Loucy (cell line): Measurements from ENCODE around the gene COPE.

Experiments used
- CTCF ChIP-seq: fragments of 200-600 bp; sonication (generic); conservative IDR thresholded peaks from 2 replicates; pipeline ENCODE4 v1.5.1; 2014; ENCODE audit warnings: mild to moderate bottlenecking, antibody characterized with exemption, low read length
- EZH2phosphoT487 ChIP-seq: fragments of 200-600 bp; IDR thresholded peaks from 2 replicates; pipeline ENCODE4 v1.6.1; 2018; ENCODE audit warnings: antibody characterized with exemption, mild to moderate bottlenecking, moderate library complexity, borderline replicate concordance

DNA sequence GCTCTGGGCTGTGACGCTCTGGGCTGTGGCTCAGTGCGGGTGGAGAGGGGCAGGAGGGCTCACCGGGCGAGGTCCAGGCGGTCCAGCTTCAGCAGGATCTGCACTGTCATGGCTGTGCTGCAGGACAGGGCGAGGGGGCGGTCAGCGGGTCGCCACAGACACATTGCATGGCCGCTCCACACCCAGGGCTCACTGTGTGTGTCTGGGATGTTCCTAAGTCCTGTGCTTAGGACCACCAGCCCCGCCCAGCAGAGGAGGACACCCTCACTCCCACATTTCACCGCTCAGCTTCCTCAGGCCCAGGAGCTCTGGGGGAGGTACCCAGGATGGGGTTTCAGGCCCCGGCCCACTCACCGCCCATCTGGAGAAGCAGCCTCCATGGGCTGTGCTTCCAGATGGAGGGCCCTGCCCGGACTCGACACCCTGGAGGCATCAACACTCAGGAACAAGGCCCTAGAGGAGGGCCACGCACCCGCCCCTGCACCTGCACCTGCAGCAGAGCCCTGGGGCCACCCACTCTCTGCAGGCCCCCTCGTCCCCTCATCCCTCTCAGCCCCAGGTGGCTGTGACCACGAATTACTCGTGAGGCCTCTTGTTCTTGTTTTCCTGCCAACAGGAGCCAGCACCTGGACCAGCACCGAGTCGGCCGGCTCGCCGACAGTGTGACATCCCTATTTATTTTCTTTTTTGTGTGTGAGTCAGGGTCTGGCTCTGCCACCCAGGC is 13.5 kb downstream of the COPE start:
- TF ChIP-seq CTCF (no peak), EZH2phosphoT487 (no peak)
